Kidney (tissue), 14 donors: ENCODE measurements around the gene SEMA6A. TPM values are rescaled to one million over a fixed set of nuclear protein-coding genes. Genes with fewer than 3 reads are reported as not detected.

Experiments
- DNase-seq, 5 donors: peaks; one replicate each; pipeline ENCODE4 v3.0.0-alpha.2; 2013 to 2020
- FAIRE-seq: peaks from 2 replicates; lab custom pipeline; 2012; peaks lifted over from hg19 to GRCh38; lab: Jason Lieb, UNC
- H3K27ac ChIP-seq, 2 donors: one replicate each; pipeline ENCODE4 v1.7.0; 2013; ENCODE audit warnings: low read depth in 2 of 2, low read length in 2 of 2, inconsistent platforms in 1 of 2
- H3K27me3 ChIP-seq: one replicate; pipeline ENCODE4 v1.7.1; 2013; ENCODE audit warnings: low read length, inconsistent platforms; ENCODE audit not compliant: control insufficient read depth, insufficient read depth
- H3K36me3 ChIP-seq, 3 donors: one replicate each; pipeline versions ENCODE4 v1.7.0 to v1.7.1; 2013; ENCODE audit warnings: low read length in 3 of 3, control low read depth in 1 of 3, inconsistent platforms in 1 of 3; ENCODE audit not compliant: insufficient read depth in 3 of 3, control insufficient read depth in 2 of 3
- H3K4me1 ChIP-seq, 3 donors: one replicate each; pipeline versions ENCODE4 v1.7.0 to v1.7.1; 2013; ENCODE audit warnings: low read length in 3 of 3, inconsistent platforms in 1 of 3, low read depth in 1 of 3; ENCODE audit not compliant: control insufficient read depth in 2 of 3, insufficient read depth in 2 of 3
- H3K4me3 ChIP-seq, 3 donors: one replicate each; pipeline versions ENCODE4 v1.7.0 to v1.8.1; 2013; ENCODE audit warnings: low read length in 3 of 3, control low read depth in 1 of 3, inconsistent platforms in 1 of 3
- H3K9ac ChIP-seq, 3 donors: one replicate each; pipeline versions ENCODE4 v1.7.0 to v1.7.1; 2013; ENCODE audit warnings: low read length in 3 of 3, control low read depth in 1 of 3, inconsistent platforms in 1 of 3
- H3K9me3 ChIP-seq, 3 donors: one replicate each; pipeline versions ENCODE4 v1.7.0 to v1.7.1; 2013; ENCODE audit warnings: low read length in 3 of 3, control low read depth in 1 of 3, inconsistent platforms in 1 of 3; ENCODE audit not compliant: control insufficient read depth in 2 of 3, insufficient read depth in 1 of 3
- intact Hi-C: fragments of 100-400 bp; cut with DNase I; formaldehyde crosslinking; loops from one replicate; pipeline ENCODE4 v1.11.1; 2022
- polyA plus RNA-seq: library from polyadenylated mRNA; stranded (reverse); fragments of 350-450 nt; fragmentation: Illumina TruSeq; extraction: RNeasy Lipid Tissue Mini Kit (QIAGEN cat#74804); gene quantifications from one replicate; pipeline ENCODE4 v1.2.3, GENCODE V29; 2014; ENCODE audit warnings: low read depth, low replicate concordance; ENCODE audit not compliant: insufficient read depth
- total RNA-seq: library from RNA; stranded (reverse); fragmentation: NEBNext Ultra II Directional; extraction: Animal tissue kit (Norgen Biotek cat#: 25700); gene quantifications from one replicate; pipeline ENCODE4 v1.2.1, GENCODE V29; 2021
- TF ChIP-seq, protein P1 (sequence below): IDR thresholded peaks from 3 replicates; pipeline ENCODE4 v1.5.1; 2012; ENCODE audit warnings: mild to moderate bottlenecking, moderate library complexity, borderline replicate concordance; ENCODE audit not compliant: insufficient read depth; ENCODE audit errors: extremely low read depth
- donor health status: control.
- donor health status: control.
- donor health status: control.
- donor health status: control.
- donor health status: control.
- donor health status: DM: yes; HTN: yes; CAD: no.
- donor health status: Normal renal cell carcinoma (clear cell type).

The SEMA6A gene
- total and polyA plus RNA-seq, 2 donors from 2014 or later, result 4.0 to 51.6 TPM

DNA sequence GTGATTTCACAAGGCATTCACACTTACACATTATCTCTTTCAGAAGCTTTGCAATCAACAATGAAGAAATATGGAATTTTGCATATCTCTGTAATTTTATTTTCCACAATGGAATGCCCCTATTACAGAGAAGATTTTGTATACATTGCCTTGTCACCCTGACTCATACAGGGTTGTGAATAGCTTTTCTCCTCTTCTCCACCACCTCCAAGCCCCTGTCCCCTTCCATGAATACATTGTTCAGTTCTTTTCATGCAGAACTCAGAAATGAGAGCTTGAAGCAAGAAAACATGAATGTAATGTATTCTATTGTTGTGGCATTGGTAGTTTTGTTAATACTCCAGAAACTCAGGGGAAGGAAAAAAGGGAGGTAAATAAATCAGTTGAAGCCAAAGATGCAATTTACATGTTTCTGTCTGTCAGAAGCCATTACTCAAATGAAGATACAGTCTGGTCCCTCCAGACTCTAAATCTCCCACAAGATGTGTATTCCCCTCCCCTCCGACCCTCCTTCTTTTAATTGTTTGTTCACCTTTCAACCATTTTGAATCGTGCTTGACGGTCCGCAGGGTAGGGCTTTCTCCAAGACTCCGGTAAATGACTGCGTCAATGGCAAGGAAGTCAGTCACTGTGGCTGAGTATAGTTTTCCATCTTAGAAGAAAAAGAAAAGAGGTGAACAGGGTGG lies 86.1 kb downstream of the SEMA6A start:
- Histone ChIP-seq H3K4me3 (no peak overlapping the region), H3K9me3 (no peaks in the 10 kb centered on the region), H3K27me3 (no peaks in the 10 kb centered on the region), H3K9ac (no peak overlapping the region), H3K4me1 (no peaks in the 10 kb centered on the region), H3K27ac (no peak overlapping the region), H3K36me3 (peaks cover 0 to 10% (median 5%) of the 10 kb centered on the region in 3 donors)
- TF ChIP-seq, protein P1, sequence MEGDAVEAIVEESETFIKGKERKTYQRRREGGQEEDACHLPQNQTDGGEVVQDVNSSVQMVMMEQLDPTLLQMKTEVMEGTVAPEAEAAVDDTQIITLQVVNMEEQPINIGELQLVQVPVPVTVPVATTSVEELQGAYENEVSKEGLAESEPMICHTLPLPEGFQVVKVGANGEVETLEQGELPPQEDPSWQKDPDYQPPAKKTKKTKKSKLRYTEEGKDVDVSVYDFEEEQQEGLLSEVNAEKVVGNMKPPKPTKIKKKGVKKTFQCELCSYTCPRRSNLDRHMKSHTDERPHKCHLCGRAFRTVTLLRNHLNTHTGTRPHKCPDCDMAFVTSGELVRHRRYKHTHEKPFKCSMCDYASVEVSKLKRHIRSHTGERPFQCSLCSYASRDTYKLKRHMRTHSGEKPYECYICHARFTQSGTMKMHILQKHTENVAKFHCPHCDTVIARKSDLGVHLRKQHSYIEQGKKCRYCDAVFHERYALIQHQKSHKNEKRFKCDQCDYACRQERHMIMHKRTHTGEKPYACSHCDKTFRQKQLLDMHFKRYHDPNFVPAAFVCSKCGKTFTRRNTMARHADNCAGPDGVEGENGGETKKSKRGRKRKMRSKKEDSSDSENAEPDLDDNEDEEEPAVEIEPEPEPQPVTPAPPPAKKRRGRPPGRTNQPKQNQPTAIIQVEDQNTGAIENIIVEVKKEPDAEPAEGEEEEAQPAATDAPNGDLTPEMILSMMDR, result no peak
- intact Hi-C loops, result no loop called here
- FAIRE-seq (no peak), DNase-seq (no peak)

- DNase-seq, result no peak
- H3K4me1 ChIP-seq, result no peaks in the 10 kb centered on the region
- no peaks in the 10 kb centered on the region for H3K27me3 ChIP-seq
- H3K27ac ChIP-seq, result no peak overlapping the region
- intact Hi-C loops, result no loop called here
- H3K36me3 ChIP-seq, result peaks cover 2 to 13% (median 5%) of the 10 kb centered on the region in 3 donors
- no peak for FAIRE-seq
- H3K9ac ChIP-seq, result no peak overlapping the region
- TF ChIP-seq, protein P1, result no peak
- no peaks in the 10 kb centered on the region for H3K9me3 ChIP-seq
- H3K4me3 ChIP-seq, result no peak overlapping the region
These were observed 87.6 kb downstream of the SEMA6A start for GRCh38 chr5:116487045-116487444.

GRCh38 chr5:116486588-116486987 lies 88.0 kb downstream of the SEMA6A start:
- no peak overlapping the region for H3K27ac ChIP-seq
- FAIRE-seq, result no peak
- peaks cover 2 to 15% (median 5%) of the 10 kb centered on the region in 3 donors for H3K36me3 ChIP-seq

More at GRCh38 chr5:116486588-116486987, 88.0 kb downstream of the SEMA6A start:
- H3K9me3 ChIP-seq, result no peaks in the 10 kb centered on the region
- no peak overlapping the region for H3K4me3 ChIP-seq
- intact Hi-C loops, result no loop called here
- DNase-seq, result no peak
- no peaks in the 10 kb centered on the region for H3K4me1 ChIP-seq
- no peaks in the 10 kb centered on the region for H3K27me3 ChIP-seq
- TF ChIP-seq, protein P1, result no peak
- no peak overlapping the region for H3K9ac ChIP-seq
